Endothelial cell (in vitro differentiated cells): ENCODE measurements around the gene NT5DC2. TPM values are rescaled to one million over a fixed set of nuclear protein-coding genes. Genes with fewer than 3 reads are reported as not detected.

Experiments used
- DNase-seq: peaks from one replicate; pipeline ENCODE4 v3.0.0; 2021; ENCODE audit warnings: low spot score
- H3K27ac Mint-ChIP-seq: one replicate; pipeline ENCODE4 v1.8.0; 2021; ENCODE audit warnings: mixed read lengths, inconsistent platforms; ENCODE audit not compliant: unreplicated experiment
- H3K27me3 Mint-ChIP-seq: one replicate; pipeline ENCODE4 v1.8.0; 2021; ENCODE audit warnings: mild to moderate bottlenecking, moderate library complexity, mixed read lengths, inconsistent platforms; ENCODE audit not compliant: unreplicated experiment
- H3K36me3 Mint-ChIP-seq: one replicate; pipeline ENCODE4 v1.8.0; 2021; ENCODE audit warnings: mild to moderate bottlenecking, low read depth, mixed read lengths, inconsistent platforms; ENCODE audit not compliant: unreplicated experiment
- H3K4me1 Mint-ChIP-seq: one replicate; pipeline ENCODE4 v1.8.0; 2021; ENCODE audit warnings: mild to moderate bottlenecking, mixed read lengths, inconsistent platforms; ENCODE audit not compliant: unreplicated experiment
- H3K4me3 Mint-ChIP-seq: one replicate; pipeline ENCODE4 v1.8.0; 2021; ENCODE audit warnings: mild to moderate bottlenecking, mixed read lengths, inconsistent platforms; ENCODE audit not compliant: unreplicated experiment
- H3K9me3 Mint-ChIP-seq: one replicate; pipeline ENCODE4 v1.8.0; 2021; ENCODE audit warnings: mixed read lengths, inconsistent platforms; ENCODE audit not compliant: unreplicated experiment
- total RNA-seq: library from RNA; stranded (reverse); fragmentation: NEBNext Ultra II Directional; extraction: Animal tissue kit (Norgen Biotek cat#: 25700); gene quantifications from one replicate; pipeline ENCODE4 v1.2.1, GENCODE V29; 2021; ENCODE audit not compliant: unreplicated experiment
- TF ChIP-seq, protein P1 (sequence below): fragments of 200-600 bp; sonication (generic); IDR thresholded peaks from one replicate; pipeline ENCODE4 v1.5.0; 2021; ENCODE audit warnings: antibody characterized with exemption; ENCODE audit not compliant: unreplicated experiment

NT5DC2 gene
- total RNA-seq, 1 donor from 2014 or later = 252 TPM

DNA sequence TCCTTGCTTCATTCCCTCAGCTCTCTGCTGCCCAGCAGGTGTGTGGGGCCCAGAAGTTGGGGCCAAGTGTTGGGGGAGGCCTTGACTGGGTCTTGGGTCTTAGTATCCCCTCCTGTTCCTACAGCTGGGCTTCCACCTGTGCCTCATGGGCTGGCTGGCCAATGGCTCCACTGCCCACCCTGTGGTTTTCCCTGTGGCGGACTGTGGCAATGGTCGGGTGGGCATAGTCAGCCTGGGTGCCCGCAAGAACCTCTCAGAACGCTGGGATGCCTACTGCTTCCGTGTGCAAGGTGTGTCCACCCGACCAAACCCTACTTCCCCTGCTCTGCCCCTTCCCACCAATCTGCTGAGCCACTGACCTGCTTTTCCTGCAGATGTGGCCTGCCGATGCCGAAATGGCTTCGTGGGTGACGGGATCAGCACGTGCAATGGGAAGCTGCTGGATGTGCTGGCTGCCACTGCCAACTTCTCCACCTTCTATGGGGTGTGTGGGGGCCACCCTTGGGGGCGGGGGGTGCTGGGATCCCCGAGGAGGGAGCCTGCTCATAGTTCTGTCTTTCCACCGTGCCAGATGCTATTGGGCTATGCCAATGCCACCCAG, 10.9 kb downstream of the NT5DC2 start:
- TF ChIP-seq, protein P1, sequence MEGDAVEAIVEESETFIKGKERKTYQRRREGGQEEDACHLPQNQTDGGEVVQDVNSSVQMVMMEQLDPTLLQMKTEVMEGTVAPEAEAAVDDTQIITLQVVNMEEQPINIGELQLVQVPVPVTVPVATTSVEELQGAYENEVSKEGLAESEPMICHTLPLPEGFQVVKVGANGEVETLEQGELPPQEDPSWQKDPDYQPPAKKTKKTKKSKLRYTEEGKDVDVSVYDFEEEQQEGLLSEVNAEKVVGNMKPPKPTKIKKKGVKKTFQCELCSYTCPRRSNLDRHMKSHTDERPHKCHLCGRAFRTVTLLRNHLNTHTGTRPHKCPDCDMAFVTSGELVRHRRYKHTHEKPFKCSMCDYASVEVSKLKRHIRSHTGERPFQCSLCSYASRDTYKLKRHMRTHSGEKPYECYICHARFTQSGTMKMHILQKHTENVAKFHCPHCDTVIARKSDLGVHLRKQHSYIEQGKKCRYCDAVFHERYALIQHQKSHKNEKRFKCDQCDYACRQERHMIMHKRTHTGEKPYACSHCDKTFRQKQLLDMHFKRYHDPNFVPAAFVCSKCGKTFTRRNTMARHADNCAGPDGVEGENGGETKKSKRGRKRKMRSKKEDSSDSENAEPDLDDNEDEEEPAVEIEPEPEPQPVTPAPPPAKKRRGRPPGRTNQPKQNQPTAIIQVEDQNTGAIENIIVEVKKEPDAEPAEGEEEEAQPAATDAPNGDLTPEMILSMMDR = no peak
- no peaks in the 10 kb centered on the region for H3K4me1 Mint-ChIP-seq
- no peak overlapping the region for H3K4me3 Mint-ChIP-seq
- H3K27ac Mint-ChIP-seq = no peak overlapping the region
- peaks cover 56% of the 10 kb centered on the region for H3K36me3 Mint-ChIP-seq
- peaks cover 23% of the 10 kb centered on the region for H3K27me3 Mint-ChIP-seq
- H3K9me3 Mint-ChIP-seq = no peaks in the 10 kb centered on the region
- no peak for DNase-seq

DNA sequence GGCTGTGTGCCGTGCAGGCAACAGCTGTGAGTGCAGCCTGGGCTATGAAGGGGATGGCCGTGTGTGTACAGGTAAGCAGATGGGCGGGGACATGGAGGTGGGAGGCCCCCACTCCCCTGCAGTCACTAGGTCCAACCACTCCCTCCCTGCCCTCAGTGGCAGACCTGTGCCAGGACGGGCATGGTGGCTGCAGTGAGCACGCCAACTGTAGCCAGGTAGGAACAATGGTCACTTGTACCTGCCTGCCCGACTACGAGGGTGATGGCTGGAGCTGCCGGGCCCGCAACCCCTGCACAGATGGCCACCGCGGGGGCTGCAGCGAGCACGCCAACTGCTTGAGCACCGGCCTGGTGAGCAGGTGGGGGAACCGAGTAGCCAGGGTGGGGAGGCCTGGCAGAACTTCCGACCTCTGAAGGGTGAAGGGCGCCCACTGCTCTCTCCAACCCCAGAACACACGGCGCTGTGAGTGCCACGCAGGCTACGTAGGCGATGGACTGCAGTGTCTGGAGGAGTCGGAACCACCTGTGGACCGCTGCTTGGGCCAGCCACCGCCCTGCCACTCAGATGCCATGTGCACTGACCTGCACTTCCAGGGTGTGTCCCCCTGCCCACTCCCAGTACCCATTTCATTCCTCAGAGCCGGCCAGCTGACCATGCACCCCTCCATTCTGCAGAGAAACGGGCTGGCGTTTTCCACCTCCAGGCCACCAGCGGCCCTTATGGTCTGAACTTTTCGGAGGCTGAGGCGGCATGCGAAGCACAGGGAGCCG, 11.6 kb downstream of the NT5DC2 start:
- TF ChIP-seq, protein P1 = no peak
- Mint-ChIP-seq H3K4me1 (no peaks in the 10 kb centered on the region), H3K27me3 (peaks cover 23% of the 10 kb centered on the region), H3K36me3 (peaks cover 54% of the 10 kb centered on the region), H3K4me3 (no peak overlapping the region), H3K9me3 (no peaks in the 10 kb centered on the region), H3K27ac (no peak overlapping the region)
- DNase-seq = no peak

- TF ChIP-seq, protein P1 = no peak
- peaks cover 21% of the 10 kb centered on the region for H3K27me3 Mint-ChIP-seq
- no peaks in the 10 kb centered on the region for H3K9me3 Mint-ChIP-seq
- no peak overlapping the region for H3K27ac Mint-ChIP-seq
- no peaks in the 10 kb centered on the region for H3K4me1 Mint-ChIP-seq
- peaks cover 53% of the 10 kb centered on the region for H3K36me3 Mint-ChIP-seq
- H3K4me3 Mint-ChIP-seq = no peak overlapping the region
- DNase-seq = no peak
Observed at GRCh38 chr3:52521488-52521824, 12.2 kb downstream of the NT5DC2 start.

- TF ChIP-seq, protein P1 = no peak
- DNase-seq = no peak
- peaks cover 19% of the 10 kb centered on the region for H3K27me3 Mint-ChIP-seq
- peak overlapping the region; percentile 42 for H3K4me3 Mint-ChIP-seq
- no peak overlapping the region for H3K27ac Mint-ChIP-seq
- H3K36me3 Mint-ChIP-seq = peaks cover 48% of the 10 kb centered on the region
- H3K4me1 Mint-ChIP-seq = no peaks in the 10 kb centered on the region
- no peaks in the 10 kb centered on the region for H3K9me3 Mint-ChIP-seq
Observed at GRCh38 chr3:52520716-52521487, 12.8 kb downstream of the NT5DC2 start.
